Midbrain (tissue), 1 donor: ENCODE data around the gene TNFRSF1B.
A peak's percentile ranks its signal among the peaks of the same experiment; 100 is the strongest.

ENCODE experiments used
- DNase-seq: peaks from one replicate; lab custom pipeline; 2025; lab: John Stamatoyannopoulos, UW

The TNFRSF1B gene

DNA sequence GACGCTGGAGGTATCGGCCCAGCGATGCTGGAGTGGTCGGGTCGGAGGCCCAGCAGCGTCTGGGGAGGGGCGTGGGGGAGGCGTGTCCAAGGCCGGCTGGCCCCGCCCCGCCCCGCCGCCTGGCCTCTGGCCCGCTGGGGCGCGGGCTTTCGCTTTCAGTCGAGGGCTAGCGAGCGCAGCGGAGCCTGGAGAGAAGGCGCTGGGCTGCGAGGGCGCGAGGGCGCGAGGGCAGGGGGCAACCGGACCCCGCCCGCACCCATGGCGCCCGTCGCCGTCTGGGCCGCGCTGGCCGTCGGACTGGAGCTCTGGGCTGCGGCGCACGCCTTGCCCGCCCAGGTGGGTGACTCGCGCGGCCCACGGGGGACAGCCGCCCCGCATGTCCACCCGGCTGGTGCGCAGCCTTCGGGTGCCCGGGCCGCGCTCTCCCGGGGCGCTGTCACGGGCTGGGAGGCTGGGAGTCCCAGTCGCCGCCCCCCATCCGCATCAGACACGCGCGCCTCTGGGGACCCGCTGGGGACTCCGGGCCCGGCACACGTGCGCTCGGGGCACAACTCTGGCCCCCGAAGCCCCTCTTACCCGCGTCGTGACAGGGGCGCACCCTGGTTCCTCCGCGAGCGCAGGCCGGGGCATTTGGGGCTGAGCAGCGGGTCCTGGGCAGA lies at the start of gene TNFRSF1B:
Gene TNFRSF1B (plus strand): TSS at position 158 of the 659 bp plus-strand sequence. CDS start 101 bp downstream, at position 259.
- no peak for DNase-seq

DNA sequence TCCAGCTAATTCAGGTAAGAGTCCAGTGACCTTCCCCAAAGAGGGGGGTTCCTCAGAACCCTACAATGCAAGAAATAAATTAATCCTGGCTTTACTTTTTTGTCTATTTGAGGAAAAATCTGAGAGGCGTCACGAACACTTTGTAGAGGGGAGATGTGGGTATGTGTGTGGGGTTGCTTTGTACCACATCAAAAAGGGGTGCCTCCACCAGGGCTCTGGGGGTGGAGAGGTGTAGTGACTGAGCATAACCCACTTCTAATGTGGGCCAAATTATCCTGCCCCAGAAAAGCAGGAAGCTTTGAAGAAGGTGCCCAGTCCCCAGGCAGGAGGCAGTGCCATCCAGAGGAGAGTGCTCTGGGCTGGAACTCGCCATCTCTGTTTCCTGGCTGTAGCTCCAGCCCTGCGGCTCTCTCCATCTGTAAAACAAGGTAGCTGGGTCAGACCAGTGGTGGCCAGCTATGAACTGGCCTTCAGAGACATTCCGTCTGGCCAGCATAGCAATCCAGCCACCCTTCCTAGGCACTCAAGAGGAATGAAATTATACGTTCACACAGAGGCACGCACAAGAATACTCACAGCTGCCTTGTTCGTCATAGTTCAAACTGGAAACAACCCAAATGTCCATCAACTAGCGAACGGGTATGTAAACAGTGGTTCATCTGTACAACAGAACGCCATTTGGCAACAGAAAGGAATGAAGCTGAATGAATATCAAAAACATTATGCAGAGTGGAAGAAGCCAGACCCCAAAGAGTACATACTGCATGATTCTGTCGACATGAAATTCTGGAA lies 45.4 kb upstream of the TNFRSF1B start:
- DNase-seq = no peak

DNA sequence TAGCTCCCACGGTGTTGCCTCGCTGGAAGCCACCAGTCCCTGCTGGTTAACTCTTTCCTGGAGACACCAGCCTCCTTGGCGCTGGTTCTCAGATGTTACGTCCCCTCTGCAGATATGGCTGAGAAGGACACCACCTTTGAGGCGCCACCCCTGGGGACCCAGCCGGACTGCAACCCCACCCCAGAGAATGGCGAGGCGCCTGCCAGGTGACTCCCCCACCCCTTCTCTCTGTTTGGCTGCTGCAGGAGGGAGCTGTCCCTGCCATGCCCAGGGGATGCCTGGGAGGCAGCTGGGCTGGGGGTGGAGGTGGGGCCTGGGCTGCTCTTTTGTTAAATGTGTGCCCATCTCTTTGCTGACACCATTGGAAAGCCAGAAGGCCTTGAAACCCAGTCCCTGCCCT lies 43.6 kb upstream of the TNFRSF1B start:
- no peak for DNase-seq

DNA sequence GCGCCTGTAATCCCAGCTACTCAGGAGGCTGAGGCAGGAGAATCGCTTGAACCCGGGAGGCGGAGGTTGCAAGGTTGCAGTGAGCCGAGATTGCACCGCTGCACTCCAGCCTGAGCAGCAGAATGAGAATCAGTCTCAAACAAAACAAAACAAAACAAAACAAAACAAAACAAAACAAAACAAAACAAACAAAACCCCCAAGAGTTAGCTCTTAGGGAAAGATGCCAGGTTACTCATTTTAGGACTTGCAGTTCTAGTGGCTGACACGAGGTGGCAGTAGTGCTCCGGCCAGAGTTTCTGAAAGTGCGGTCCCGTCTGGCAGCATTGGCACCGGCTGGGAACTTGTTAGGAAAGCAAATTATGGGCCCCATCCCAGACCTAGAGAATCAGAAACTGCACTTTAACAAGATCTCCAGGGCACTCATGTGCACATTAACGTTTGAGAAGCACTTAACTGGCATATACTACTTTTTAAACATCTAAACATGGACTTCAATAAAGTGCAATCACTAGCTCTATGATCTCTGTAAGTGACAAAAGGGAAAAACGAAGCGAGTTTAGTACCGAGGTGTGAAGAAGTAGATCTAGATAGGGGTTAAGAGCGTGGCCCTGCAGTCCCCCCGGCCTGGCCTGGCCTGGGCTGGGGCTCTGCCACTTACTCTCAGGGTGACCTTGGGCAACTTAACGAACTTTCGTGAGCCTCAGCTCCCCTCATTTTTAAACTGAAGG lies 41.9 kb upstream of the TNFRSF1B start:
- DNase-seq = peak; percentile 84

DNA sequence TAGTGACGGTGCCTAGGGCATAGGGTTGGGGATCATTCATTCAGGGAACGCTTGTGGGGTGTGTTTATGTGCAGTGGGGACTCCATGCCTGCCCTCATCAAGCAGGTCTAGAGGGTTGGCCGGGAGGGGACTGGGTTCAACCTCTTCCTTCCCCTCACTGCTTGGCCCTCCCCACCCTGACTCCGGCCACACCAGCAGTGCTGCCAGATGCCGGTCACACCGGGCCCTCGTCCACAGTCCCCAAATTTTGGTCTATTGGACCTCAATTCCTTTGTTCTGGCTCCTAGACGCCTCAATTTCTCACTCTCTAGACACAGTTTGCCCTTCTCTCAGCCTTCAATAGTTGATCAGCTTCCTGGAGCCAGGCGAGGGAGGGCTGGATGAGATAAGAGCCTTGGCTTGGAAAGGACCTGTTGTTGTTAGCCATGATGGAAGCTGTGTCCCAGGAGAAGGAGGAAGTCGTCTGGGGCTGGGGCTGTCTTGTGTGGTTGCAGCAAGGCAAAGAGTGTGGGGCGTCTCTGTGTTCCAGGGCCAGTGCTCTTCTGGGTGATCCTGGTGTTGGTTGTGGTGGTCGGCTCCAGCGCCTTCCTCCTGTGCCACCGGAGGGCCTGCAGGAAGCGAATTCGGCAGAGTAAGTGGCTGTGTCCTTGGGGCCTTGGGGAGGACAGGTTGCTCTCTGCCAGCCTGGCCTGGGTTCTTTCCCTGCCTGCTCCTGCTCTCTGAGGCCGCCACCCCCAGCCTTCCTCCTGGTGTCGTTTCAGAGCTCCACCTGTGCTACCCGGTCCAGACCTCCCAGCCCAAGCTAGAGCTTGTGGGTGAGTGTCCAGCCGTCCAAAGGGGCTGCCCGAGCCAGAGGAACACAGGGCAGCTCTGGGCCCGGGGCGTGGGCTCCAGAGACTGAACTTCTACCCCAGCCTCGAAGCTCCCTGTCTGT lies 41.1 kb upstream of the TNFRSF1B start:
- no peak for DNase-seq

DNA sequence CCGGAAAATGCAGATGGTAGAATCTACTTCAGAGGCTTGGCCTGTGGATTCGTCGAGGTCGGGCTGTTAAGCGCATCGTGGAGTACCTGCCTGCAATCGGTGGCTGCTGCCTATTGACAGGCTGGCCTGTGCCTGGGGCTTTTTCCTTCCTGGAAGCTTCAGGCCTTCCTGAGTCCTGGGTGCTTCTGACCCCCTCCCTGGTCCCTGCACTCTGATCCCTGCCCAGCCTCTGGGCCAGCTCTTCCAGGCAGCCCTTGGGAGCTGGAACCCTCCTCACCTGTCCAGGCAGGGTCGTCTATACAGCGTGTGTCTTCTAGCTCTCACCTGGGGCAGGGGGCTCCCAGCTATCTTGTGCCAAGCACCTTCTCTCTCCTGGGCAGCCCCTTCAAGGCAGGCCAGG lies 40.0 kb upstream of the TNFRSF1B start:
- no peak for DNase-seq

DNA sequence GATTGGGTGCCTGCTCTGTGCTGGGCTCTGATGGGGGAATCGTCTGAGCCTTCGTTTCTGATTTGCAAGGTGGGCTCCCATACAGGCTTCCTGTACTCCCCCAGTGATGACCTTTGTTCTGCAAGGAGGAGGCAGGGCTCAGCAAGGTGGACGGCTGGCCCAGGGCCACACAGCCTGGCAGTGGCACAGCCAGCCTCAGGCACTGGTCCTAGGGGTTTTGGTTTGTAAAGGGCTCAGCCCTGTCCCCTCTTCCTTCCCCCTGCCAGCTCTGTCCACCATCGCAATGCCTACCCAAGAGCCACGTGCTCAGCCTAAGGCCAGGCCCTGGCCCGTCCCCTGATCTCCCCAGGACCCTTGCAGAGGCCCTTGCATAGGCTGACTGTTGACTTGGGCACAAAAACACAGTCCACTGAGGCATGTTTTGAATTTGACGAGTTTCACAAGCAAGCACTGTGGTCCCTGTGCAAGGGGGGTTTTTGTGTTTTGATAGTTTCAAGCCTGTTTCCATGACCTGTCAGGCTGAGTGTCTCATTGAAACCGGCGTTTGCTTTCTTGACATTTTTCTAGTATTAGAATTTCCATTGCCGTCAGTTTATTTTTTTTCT lies 39.5 kb upstream of the TNFRSF1B start:
- DNase-seq = no peak

DNA sequence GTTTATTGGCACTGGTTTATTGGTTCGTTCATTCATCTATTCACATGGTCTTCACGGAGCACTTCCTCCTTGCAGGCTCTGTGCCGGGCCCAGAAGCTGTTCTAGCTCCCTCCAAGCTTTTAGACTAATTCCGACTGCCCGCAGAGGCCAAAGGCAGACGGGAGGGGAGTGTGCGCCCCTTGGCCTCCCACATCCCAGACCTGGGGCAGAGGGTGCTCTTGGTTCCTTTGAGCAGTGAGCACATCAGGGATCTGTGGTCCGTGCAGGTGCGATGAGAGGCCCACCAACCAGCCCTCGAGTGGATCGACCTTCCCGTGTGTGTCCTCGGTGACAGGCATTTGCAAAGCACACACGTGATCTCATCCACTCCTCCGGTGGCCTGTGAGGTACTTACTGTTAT lies 38.7 kb upstream of the TNFRSF1B start:
- no peak for DNase-seq

DNA sequence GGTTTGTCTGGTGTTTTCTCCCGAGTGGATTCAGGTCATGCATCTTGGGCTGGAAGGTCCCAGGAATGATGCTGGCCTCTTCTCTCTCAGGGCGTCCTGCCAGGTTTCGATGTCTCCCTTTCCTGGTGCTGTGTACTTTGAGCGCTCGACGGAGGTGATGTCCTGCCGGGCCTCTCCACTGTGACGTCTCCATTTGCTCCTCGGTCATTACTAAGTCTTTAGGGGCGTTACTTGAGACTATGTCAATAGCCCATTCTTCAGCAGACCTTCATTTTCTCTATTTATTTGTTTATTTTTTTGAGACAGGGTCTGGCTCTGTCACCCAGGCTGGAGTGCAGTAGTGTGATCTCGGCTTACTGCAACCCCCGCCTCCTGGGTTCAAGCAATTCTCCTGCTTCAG lies 37.2 kb upstream of the TNFRSF1B start:
- DNase-seq = no peak

DNA sequence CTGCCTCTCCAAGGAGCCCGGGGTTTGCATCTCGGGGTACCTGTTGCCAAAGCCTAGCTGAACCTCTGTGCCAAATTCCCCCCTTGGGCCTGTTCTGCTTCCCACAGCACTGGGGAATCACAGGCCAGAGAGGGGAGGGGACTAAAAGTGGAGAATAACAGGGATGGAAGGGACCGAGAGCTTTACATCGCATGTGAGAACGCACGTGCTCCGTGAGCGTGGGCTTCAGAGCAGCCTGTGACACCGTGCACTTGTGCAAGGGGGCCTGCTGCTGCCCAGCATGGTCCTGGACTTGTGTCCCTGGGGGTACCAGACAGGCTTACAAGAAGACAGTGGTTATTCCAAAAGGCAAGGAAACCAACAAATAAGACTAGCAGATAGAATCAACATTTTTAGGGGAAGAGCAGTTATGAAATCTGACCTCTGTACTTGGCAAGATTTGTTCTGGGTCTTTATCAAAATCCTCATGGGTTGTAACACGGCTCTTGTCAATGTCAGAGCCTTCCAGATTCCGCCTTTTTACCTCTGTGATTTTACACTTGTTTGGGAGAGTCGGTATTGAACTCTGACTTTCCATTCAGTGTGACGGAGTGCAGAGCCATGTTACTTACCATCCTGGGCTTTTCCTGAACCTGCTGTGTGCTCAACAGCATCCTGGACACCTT lies 36.2 kb upstream of the TNFRSF1B start:
- no peak for DNase-seq

DNA sequence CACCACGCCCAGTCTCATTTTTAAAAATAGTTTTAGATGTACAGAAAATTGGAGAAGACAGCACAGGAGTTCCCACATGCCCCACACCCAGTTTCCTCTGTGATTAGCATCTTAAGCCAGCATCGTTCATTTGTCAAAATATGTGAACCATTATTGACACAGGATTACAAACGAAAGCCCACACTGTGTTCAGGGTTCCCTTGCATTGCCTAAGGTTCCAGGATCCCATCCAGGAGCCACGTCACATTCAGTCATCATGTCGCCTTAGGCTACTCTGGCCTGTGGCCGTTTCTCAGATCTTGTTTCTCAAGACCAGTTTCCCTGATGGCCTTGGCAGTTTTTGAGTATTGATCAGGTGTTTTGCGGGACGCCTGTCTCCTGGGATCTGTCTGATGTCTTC lies 34.7 kb upstream of the TNFRSF1B start:
- DNase-seq = no peak

DNA sequence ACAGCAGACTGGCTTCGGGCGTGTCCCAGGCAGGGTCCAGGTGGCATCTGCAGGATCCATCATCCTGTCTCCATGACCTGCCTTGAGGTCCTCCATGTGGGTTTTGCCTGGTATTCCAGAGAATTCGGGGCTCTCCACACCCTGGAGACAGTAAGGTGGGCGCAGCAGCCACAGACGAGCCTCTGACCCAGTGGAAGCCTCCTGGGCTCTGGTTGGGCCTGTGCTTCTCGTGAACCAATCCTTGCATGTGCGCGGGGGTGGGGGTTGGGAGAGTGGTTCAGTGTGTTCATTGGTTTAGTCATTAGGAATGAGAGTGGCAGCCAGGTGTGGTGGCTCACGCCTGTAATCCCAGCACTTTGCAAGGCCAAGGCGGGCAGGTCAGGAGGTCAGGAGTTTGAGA lies 32.1 kb upstream of the TNFRSF1B start:
- DNase-seq = no peak

DNA sequence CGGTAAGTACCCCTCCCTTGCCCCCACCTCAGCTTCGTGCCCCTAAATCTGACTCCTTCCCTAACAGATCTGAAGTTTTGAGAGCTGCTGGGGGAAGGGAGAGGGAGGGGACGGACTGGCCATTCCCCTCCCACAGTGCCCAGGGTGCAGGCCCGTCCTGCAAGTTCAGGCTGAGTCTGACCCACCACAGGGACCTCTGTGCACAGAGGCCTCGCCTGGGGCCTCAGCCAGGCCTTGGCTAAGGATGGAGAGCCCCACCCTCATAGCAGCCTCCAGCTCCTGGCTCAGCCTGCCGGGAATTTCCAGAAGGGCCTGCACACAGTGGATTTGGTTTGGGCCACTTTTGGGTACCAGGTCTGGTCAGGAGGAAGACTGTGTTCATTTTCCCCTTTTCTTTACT lies 31.2 kb upstream of the TNFRSF1B start:
- DNase-seq = no peak

DNA sequence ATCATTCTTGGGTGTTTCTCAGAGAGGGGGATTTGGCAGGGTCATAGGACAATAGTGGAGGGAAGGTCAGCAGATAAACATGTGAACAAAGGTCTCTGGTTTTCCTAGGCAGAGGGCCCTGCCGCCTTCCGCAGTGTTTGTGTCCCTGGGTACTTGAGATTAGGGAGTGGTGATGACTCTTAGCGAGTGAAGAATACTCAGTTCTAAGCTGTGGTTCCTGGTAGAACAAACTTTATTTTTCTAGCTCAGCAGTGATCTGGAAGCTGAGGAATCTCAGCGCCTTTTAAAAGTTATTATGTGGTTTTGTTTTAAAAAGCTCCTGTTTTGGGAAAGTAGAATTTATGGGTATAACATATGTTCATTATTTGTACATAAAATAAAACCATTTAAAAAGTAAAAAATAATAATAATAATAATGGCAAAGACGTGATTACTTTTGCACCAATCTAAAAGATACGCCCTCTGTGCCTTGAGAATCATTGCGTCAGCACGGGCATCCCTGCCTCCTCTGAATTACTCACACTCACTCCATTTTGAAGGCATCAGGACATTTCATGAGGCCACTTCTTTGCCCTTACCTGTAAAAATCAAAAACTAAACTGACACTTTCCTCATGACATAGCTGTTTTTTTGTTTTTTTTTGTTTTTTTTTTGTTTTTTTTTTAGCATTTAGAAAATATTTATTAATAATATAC lies 29.7 kb upstream of the TNFRSF1B start:
- no peak for DNase-seq

DNA sequence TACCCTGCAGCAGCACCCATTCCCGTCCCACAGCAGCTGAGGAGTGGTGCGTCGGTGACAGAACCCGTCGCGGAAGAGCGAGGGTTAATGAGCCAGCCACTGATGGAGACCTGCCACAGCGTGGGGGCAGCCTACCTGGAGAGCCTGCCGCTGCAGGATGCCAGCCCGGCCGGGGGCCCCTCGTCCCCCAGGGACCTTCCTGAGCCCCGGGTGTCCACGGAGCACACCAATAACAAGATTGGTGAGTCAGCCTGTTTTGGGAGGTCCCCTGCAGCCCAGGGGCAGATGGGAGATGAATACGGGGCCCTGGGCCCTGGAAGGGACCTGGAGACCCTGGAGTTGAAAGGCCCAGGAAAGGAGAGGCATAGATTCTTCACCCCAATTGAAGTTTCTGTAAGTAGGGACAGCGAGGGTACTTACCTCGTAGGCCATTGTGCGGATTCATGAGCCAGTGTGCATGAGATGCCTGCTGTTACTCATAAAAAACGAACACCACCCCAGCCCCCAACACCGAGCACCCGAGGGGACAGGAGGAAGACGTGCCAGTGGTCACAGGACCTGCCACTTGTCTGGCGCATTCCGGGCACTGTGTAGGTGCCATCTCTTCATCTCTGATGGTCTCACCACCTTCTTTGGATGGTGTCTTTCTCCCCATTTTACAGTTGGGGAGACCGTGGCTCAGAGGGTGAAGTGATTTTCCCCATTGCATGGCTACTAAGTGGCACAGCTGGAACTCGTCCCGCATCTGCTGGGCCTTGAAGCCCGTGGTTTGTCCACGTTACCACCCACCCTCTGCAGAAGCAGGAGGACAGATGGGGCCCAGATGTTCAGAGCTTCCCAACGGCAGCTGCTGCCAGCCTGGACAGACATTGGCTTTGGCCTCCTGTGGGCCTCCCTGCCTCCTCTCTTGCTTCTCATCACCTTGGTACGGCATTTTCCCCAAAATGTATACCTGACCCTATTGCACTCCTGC lies 28.3 kb upstream of the TNFRSF1B start:
- no peak for DNase-seq

DNA sequence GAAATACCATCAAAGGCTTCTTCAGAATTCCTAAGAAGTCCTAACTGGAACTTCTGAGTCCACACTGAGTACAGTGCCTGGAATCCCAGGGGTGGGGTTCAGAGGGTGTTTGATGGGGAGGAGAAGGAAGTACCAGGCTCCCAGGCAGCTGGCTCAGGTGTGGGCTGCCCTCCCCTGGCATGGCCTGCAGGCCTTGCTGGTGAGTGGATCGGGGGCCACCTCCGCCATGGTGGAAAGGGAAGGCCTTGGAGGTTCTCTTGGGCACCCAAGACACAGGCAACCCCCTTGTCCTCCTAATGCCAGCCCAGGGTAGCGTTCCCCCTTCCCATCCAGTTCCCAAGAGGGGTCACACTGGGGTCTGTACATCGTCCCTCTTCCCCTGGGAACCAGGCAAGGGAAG lies 26.8 kb upstream of the TNFRSF1B start:
- DNase-seq = no peak

DNA sequence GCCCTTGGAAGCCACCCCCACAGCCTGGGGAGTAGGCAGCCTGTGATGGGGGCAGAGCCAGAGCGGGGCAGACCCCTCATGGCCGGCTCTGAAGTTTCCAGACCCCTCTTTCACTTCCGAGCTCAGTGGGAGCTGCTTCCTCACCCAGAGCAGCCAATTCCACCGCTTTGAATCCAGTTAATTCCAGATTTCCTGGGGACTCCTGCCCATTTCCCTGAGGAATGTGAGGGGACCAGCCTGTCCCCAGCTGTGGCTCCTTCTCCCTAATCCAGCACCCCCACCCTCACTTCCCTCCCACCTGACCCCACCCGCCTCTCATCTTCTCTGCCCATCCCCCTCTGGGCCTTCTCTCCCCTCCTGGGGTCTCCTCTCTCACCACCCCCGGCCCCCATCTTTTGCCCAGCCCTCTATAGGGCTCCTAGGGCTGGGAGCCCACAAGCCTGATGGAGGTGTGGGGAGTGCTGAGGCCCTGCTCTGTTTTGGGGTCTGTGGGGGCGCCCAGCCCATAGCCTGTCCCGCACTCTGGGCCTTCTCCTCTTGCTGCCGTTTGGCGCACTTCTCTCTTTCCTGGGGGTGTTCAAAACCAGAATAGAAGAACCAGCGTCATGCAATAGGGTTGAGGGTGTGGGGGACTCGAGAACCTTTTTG lies 26.2 kb upstream of the TNFRSF1B start:
- no peak for DNase-seq

DNA sequence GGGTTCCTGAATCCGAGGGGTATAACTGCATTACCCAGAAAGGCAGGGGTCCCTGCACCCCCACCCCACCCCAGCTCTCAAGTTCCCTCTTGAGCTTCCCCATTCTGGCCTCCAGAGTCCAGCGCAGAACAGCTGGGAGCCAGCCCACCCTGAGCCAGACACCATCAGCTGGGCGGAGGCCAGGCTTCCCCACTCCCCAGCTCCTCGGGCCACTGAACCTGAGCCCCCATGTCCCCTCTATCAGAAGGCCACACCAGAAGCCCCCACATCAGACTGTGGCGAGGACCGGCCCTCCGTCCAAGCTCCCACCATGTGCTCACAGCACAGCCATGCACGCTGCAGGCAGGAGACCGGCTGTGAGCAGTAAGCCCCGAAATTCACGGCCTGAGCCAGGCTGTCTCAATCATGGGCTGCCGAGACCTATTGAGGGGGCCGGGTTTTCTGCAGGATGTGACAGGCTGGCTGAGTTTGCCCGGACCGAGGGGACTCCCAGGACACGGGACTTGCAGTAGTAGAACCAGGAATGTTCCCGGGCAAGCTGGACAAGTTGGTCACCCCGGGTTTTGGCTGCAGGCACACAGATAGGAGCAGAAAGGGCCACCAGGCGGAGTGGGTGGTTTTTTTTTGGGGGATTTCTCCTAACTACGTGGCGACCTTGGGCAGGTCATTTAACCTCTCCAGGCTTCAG lies 25.5 kb upstream of the TNFRSF1B start:
- no peak for DNase-seq
